Prostate gland (tissue), 2 donors: ENCODE results near the gene LBHD2. TPM values are rescaled to one million over a fixed set of nuclear protein-coding genes. Genes with fewer than 3 reads are reported as not detected.

ENCODE experiments used
- DNase-seq: peaks from one replicate; pipeline ENCODE4 v3.0.0-alpha.2; 2019; ENCODE audit warnings: low spot score
- H3K27ac ChIP-seq, 2 donors: fragments of 200-600 bp; sonication (generic); 2 replicates each; pipeline ENCODE4 v1.5.1; 2017 to 2019
- H3K27me3 ChIP-seq: fragments of 200-600 bp; sonication (generic); replicated peaks from 2 replicates; pipeline ENCODE4 v1.5.1; 2019; ENCODE audit not compliant: insufficient read depth
- H3K36me3 ChIP-seq, 2 donors: fragments of 200-600 bp; sonication (generic); 1 replicate in 1 of 2; 2 replicates in 1 of 2; pipeline versions ENCODE4 v1.5.1 to v1.8.1; 2017 to 2019
- H3K4me1 ChIP-seq: fragments of 200-600 bp; sonication (generic); replicated peaks from 2 replicates; pipeline ENCODE4 v1.5.1; 2019
- H3K4me3 ChIP-seq, 2 donors: fragments of 200-600 bp; sonication (generic); 2 replicates each; pipeline ENCODE4 v1.5.1; 2017 to 2019
- H3K9me3 ChIP-seq: fragments of 200-600 bp; sonication (generic); 2 replicates; pipeline ENCODE4 v1.5.1; 2017
- CTCF ChIP-seq, 4 experiments: fragments of 200-600 bp in 2 of 4; fragments of 450-650 bp in 2 of 4; sonication (generic) in 2 of 4; IDR thresholded peaks; 1 replicate in 3 of 4; 2 replicates in 1 of 4; pipeline ENCODE4 v1.5.1; 2016 to 2019; ENCODE audit warnings: antibody characterized with exemption in 4 of 4, mild to moderate bottlenecking in 2 of 4, moderate library complexity in 2 of 4
- POLR2A ChIP-seq: fragments of 450-650 bp; IDR thresholded peaks from one replicate; pipeline ENCODE4 v1.6.1; 2016; ENCODE audit warnings: antibody characterized with exemption, mild to moderate bottlenecking
- POLR2AphosphoS5 ChIP-seq: sonication (generic); formaldehyde crosslinking; IDR thresholded peaks from one replicate; pipeline ENCODE4 v1.6.1; 2017; ENCODE audit warnings: antibody characterized with exemption
- WGBS: methylation state at CpG from one replicate; pipeline ENCODE4 v1.1.5; 2018; 5-methylcytosine and 5-hydroxymethylcytosine counted together
- intact Hi-C: fragments of 100-400 bp; cut with DNase I; formaldehyde crosslinking; loops from one replicate; pipeline ENCODE4 v1.14.2; 2022
- total RNA-seq, 2 donors: library from RNA; depleted of rRNA; stranded (reverse); fragments of >200 nt; gene quantifications; one replicate each; pipeline ENCODE4 v1.1.0, GENCODE V29; 2016

The LBHD2 gene
- total RNA-seq, 2 donors from 2014 or later, result 3.3 TPM; not detected in 1

DNA sequence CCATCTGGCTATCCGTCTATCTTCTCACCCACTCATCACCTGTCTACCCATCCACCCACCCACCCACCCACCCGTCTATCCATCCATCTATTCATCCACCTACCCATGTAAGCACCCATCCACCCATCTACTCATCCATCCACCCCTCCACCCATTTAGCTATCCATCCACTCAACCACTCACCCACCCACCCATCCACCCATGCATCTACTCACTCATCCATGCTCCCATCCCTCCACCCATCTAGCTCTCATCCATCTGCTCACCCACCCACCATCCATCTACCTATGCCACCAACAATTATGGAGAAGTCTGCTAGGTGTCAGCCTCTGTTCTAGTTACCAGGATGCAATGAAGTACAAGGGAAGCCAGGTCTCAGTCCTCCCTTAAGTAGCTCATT lies 50.4 kb downstream of the LBHD2 start:
- Histone ChIP-seq H3K27me3 (no peaks in the 10 kb centered on the region), H3K36me3 (no peaks in the 10 kb centered on the region), H3K9me3 (no peaks in the 10 kb centered on the region), H3K27ac (no peak overlapping the region), H3K4me1 (no peaks in the 10 kb centered on the region), H3K4me3 (no peak overlapping the region)
- TF ChIP-seq POLR2AphosphoS5, result no peak
- no peak for TF ChIP-seq POLR2A
- no peak for TF ChIP-seq CTCF (IDR thresholded peaks at IDR 0.05)
- DNase-seq, result no peak
- intact Hi-C loops, result no loop called here
- WGBS, result 44% methylated on average over 2 of the region's 2 CpGs

DNA sequence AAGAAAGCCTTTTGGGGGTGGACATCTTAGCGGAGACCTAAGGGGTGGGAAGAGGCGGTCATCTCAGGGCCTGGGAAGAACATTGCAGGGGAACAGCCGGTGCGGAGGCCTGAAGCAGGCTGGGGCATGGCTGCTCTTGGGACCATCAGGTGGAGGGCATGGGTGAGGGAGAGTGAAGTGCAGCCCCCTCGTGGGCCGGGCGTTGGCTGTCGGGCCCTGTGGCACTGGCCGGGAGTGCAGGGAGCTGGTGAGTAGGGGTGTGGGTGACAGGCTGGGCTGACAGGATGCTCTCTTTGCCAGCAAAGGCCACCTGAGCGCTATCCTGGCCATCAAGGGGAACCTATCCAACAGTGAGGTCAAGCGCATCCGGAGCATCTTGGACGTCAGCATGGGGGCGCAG lies 50.9 kb downstream of the LBHD2 start:
- Histone ChIP-seq H3K36me3 (no peaks in the 10 kb centered on the region), H3K27me3 (no peaks in the 10 kb centered on the region), H3K27ac (no peak overlapping the region), H3K9me3 (no peaks in the 10 kb centered on the region), H3K4me1 (no peaks in the 10 kb centered on the region), H3K4me3 (no peak overlapping the region)
- WGBS, result 98% methylated on average over 14 of the region's 14 CpGs
- DNase-seq, result no peak
- intact Hi-C loops, result no loop called here
- TF ChIP-seq POLR2A (no peak), CTCF (IDR thresholded peaks at IDR 0.05) (no peak), POLR2AphosphoS5 (no peak)

DNA sequence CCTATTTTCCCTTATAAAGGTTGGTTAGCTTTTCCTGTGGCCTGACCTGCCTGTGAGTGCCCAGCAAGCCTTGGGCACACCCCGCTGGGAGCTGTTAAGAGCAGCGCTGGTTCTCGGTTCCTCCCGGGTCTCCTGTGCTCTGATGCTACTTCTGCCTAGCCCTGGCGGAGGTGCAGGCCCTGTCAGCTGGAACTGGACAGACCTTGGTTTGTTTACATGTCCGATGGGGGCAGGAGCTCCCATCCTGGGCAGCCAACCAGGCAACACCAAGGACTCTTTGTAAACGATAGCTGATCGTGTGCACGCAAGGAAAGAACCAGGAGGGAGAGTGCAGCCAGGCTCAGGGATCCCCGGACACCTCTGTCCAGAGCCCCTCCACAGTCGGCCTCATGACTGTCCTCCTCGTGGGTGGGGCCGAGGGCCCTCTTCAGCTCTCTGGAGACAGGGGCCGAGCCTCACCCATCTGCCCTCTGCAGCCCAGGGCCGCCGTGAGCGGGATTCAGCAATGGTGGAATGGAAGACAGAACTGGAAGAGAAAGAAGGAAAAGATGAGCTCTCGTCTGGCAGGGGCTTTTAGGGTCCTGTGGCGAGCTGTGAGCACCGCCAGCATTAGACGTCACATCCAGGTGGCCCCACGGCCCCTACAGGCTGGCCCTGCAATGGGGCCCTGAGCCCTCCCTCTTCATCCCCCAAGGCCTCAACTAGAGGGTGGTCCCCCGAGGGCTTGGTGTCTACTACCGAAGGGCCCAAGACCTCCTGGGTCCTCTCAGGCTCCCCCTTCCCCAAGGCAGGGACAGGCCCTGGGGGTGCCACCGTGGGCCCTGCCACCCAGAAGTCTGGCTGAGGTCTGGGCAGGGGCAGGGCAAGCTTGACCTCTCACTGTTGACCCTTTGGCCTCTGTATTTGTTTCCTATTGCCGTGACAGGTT lies 51.6 kb downstream of the LBHD2 start:
- Histone ChIP-seq H3K27me3 (no peaks in the 10 kb centered on the region), H3K27ac (no peak overlapping the region), H3K9me3 (no peaks in the 10 kb centered on the region), H3K4me1 (no peaks in the 10 kb centered on the region), H3K36me3 (no peaks in the 10 kb centered on the region), H3K4me3 (no peak overlapping the region)
- 80% methylated on average over 26 of the region's 26 CpGs for WGBS
- TF ChIP-seq CTCF (IDR thresholded peaks at IDR 0.05) (no peak), POLR2A (no peak), POLR2AphosphoS5 (no peak)
- no peak for DNase-seq
- intact Hi-C loops, result no loop called here

DNA sequence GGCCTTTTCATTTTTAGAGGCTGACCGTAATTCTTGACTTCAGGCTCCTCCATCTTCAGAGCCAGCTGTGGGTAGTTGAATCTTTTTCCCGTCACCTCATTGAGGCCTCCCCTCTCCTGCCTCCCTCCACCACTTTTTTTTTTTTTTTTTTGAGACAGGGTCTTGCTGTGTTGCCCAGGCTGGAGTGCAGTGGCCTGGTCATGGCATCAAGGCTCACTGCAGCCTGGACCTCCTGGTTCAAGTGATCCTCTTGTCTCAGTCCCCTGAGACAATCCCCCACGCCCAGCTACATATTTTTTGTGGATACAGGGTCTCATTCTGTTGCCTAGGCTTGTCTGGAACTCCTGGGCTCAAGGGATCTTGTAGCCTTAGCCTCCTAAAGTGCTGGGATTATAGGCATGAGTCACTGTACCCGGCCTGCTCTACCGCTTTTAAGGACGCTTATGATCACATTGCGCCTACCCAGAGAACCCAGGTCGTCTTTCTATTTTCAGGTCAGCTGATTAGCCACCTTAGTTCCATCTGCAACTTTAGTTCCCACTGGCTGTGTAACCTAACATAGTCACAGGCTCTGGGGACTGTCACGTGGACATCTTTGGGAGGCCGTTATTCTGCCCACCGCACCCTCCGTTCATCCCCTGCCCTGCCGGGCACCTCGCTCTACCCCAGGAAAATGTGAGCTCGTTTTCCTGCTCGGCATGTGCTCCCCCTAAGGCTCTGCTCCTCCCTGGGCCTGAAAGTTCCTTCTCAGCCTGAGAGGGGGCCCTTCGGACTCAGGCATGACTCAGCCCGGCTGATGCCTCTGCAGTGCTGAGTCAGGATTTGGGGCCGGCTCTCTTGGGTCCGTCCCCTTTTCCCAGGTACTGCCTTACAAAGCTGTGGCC lies 52.6 kb downstream of the LBHD2 start:
- H3K9me3 ChIP-seq, result no peaks in the 10 kb centered on the region
- no peaks in the 10 kb centered on the region for H3K27me3 ChIP-seq
- no peak for DNase-seq
- no peak overlapping the region for H3K27ac ChIP-seq
- WGBS, result 74% methylated on average over 20 of the region's 20 CpGs
- no peak overlapping the region for H3K4me3 ChIP-seq
- H3K4me1 ChIP-seq, result no peaks in the 10 kb centered on the region
- TF ChIP-seq CTCF (IDR thresholded peaks at IDR 0.05), result no peak
- TF ChIP-seq POLR2A, result no peak
- no peak for TF ChIP-seq POLR2AphosphoS5
- H3K36me3 ChIP-seq, result no peaks in the 10 kb centered on the region
- intact Hi-C loops, result no loop called here
